Bronchial smooth muscle cell (primary cell): ENCODE results near the gene TNIP1. TPM values are rescaled to one million over a fixed set of nuclear protein-coding genes. Genes with fewer than 3 reads are reported as not detected.

Source experiments
- total RNA-seq: library from RNA; depleted of rRNA; stranded (reverse); fragments of >200 nt; gene quantifications from 2 replicates; pipeline ENCODE4 v1.2.1, GENCODE V29; 2014

TNIP1 gene
- 53.4 and 66.6 TPM in 2 replicates for total RNA-seq

DNA sequence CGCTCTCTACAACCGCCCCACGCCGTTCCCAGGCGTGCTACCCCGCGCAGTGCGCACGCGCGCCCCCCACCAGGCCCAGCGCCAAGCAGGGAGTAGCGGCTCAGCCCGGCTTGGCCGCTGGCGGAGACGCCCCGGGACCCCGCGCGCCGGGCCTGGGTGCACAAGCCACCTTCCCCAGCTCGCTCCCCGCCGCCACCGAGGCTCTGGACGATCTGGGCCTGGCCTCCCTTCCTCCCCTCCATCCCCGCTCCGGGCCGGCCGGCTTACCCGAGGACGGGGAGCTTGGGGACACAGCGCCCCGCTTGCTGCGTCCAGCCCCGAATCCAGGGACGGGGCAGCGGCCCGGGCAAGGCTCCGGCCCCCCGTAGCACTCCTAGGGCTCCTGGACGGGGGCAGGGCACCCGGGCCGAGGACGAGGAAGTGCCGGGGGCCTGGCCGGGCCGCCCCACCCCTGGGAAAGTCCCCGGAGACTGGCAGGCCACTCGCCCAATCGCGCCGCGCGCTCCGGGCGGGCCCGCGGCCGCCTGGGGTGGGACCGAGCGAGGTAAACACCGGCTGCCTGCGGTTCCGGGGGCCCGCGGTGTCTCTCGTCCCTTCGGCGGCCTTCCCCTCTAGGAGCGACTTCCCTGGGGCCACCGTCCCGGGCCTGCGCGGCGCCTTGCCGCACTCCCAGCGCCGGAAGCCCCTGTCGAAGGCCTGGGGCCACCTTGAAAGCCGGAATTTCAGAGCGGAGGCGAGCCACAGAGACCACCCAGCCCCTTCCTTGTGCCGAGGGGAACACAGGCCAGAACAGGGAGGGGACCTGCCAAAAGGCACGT, at the start of gene TNIP1:
TSS of gene TNIP1 (minus strand) at position 422 of the 818 bp plus-strand sequence. CDS start 15,939 bp downstream, outside the sequence.

DNA sequence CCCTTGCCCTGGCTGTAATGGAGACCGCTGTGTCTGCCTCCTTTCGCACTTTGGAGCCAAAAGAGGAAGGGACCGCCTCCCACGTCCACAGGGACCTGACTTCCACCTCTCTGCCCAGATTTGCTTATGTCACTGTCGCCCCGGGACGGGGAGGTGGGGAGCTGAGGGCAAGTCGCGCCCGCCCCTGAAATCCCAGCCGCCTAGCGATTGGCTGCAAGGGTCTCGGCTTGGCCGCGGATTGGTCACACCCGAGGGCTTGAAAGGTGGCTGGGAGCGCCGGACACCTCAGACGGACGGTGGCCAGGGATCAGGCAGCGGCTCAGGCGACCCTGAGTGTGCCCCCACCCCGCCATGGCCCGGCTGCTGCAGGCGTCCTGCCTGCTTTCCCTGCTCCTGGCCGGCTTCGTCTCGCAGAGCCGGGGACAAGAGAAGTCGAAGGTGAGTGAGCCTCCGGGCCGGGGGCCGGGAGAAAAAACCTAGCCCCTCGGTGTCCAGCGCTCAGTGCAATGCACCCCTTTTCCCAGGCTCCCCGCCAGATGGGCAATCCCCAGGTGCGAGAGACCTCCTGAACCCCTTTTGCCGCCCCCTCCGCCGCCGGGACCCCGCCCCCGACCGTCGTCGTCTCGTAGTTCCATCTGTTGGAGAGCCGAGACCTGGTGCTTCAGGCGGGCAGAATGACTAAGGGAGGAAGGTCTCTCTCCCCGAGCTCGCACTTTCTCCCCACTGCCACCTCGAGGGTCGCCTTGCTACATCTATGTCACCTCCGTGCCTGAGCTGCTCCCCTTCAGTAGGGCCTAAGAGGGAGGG, 60.3 kb downstream of the TNIP1 start, which contains the start of gene GPX3:
TSS of gene GPX3 (plus strand) at position 288 of the 807 bp plus-strand sequence. CDS start at position 352, 64 bp downstream.

Other genes with a start within 250 kb of the TNIP1 start
- under 0.01 and 0.09 TPM in 2 replicates for gene IRGM, start 234.5 kb downstream of the TNIP1 start, total RNA-seq
- 7.6 and 9.0 TPM in 2 replicates for gene ZNF300, start 176.1 kb downstream of the TNIP1 start, total RNA-seq
- gene GPX3, start 60.4 kb downstream of the TNIP1 start, total RNA-seq, result 11.3 and 14.9 TPM in 2 replicates
- 536 and 817 TPM in 2 replicates for gene ANXA6, start 76.7 kb upstream of the TNIP1 start, total RNA-seq
- gene CCDC69, start 143.1 kb upstream of the TNIP1 start, total RNA-seq, result 2.6 and 3.3 TPM in 2 replicates
- gene GM2A, start 172.2 kb upstream of the TNIP1 start, total RNA-seq, result 26.5 and 35.0 TPM in 2 replicates
- gene SLC36A3, start 222.7 kb upstream of the TNIP1 start, total RNA-seq, result not detected in 2 replicates